HT-29 (cell line): Measurements from ENCODE around the gene PPP1R12A. TPM values are rescaled to one million over a fixed set of nuclear protein-coding genes. Genes with fewer than 3 reads are reported as not detected.

ENCODE experiments used
- DNase-seq: peaks from one replicate; pipeline ENCODE4 v3.0.0-alpha.2; 2015; ENCODE audit warnings: low spot score
- total RNA-seq: library from RNA; depleted of rRNA; stranded (reverse); fragments of >200 nt; shearing (Covaris generic); gene quantifications from 2 replicates; pipeline ENCODE4 v1.2.3, GENCODE V29; 2014

The PPP1R12A gene
- total RNA-seq, 1 experiment from 2014 or later: 26.1 TPM

- DNase-seq: no peak
Measured at GRCh38 chr12:79935624-79936345, 888 bp upstream of the PPP1R12A start.

- peak; percentile 48 for DNase-seq
Measured at GRCh38 chr12:79934281-79935020, 446 bp downstream of the PPP1R12A start.

- peak; percentile 52 for DNase-seq
Measured at GRCh38 chr12:79933532-79934264, 1.2 kb downstream of the PPP1R12A start.

GRCh38 chr12:79933043-79933442 lies 1.9 kb downstream of the PPP1R12A start:
- DNase-seq: no peak

- no peak for DNase-seq
Measured at GRCh38 chr12:79932357-79932756, 2.5 kb downstream of the PPP1R12A start.

GRCh38 chr12:79929065-79929464 lies 5.8 kb downstream of the PPP1R12A start:
- DNase-seq: no peak

- DNase-seq: no peak
Measured at GRCh38 chr12:79927772-79928474, 7.0 kb downstream of the PPP1R12A start.

GRCh38 chr12:79926951-79927350 lies 7.9 kb downstream of the PPP1R12A start:
- DNase-seq: no peak

GRCh38 chr12:79925492-79925891 lies 9.4 kb downstream of the PPP1R12A start:
- no peak for DNase-seq

- DNase-seq: no peak
Measured at GRCh38 chr12:79921786-79922185, 13.1 kb downstream of the PPP1R12A start.

GRCh38 chr12:79920421-79921238 lies 14.3 kb downstream of the PPP1R12A start:
- DNase-seq: no peak

GRCh38 chr12:79919762-79920161 lies 15.1 kb downstream of the PPP1R12A start:
- DNase-seq: no peak

GRCh38 chr12:79916826-79917225 lies 18.1 kb downstream of the PPP1R12A start:
- no peak for DNase-seq

GRCh38 chr12:79911889-79912656 lies 22.8 kb downstream of the PPP1R12A start:
- no peak for DNase-seq

- no peak for DNase-seq
Measured at GRCh38 chr12:79908366-79908765, 26.5 kb downstream of the PPP1R12A start.

GRCh38 chr12:79901506-79901905 lies 33.4 kb downstream of the PPP1R12A start:
- DNase-seq: no peak

- DNase-seq: no peak
Measured at GRCh38 chr12:79900951-79901350, 33.9 kb downstream of the PPP1R12A start.

GRCh38 chr12:79900199-79900598 lies 34.7 kb downstream of the PPP1R12A start:
- DNase-seq: no peak

- peak; percentile 38 for DNase-seq
Measured at GRCh38 chr12:79897617-79898016, 37.3 kb downstream of the PPP1R12A start.

- no peak for DNase-seq
Measured at GRCh38 chr12:79895804-79896203, 39.1 kb downstream of the PPP1R12A start.
